Mesenteric fat pad (tissue), 1 donor: Measurements from ENCODE around the gene AQR. TPM values are rescaled to one million over a fixed set of nuclear protein-coding genes. Genes with fewer than 3 reads are reported as not detected.
"Not testable (repeated sequence)": the region's sequence is repeated elsewhere in the genome, so short reads cannot be mapped to it uniquely, and the experiment has no call there.

Experiments used
- DNase-seq: peaks from one replicate; pipeline ENCODE4 v3.0.0-alpha.2; 2020; ENCODE audit warnings: low spot score
- total RNA-seq: library from RNA; stranded (reverse); fragmentation: NEBNext Ultra II Directional; extraction: Animal tissue kit (Norgen Biotek cat#: 25700); gene quantifications from one replicate; pipeline ENCODE4 v1.2.1, GENCODE V29; 2021
- donor health status: DM: yes; HTN: yes; CAD: no.

The AQR gene
- total RNA-seq, 1 donor from 2014 or later: 31.5 TPM

- DNase-seq: no peak
Measured at GRCh38 chr15:34964277-34964676, 5.3 kb downstream of the AQR start.

GRCh38 chr15:34953851-34954250, 15.7 kb downstream of the AQR start:
- no peak for DNase-seq

- DNase-seq: no peak
Measured at GRCh38 chr15:34952481-34952880, 17.1 kb downstream of the AQR start.

- no peak for DNase-seq
Measured at GRCh38 chr15:34951993-34952392, 17.5 kb downstream of the AQR start.

- no peak for DNase-seq
Measured at GRCh38 chr15:34944936-34945335, 24.6 kb downstream of the AQR start.

- no peak for DNase-seq
Measured at GRCh38 chr15:34943711-34944110, 25.8 kb downstream of the AQR start.

- not testable (repeated sequence) for DNase-seq
Measured at GRCh38 chr15:34943264-34943663, 26.3 kb downstream of the AQR start.

GRCh38 chr15:34942363-34942762, 27.2 kb downstream of the AQR start:
- no peak for DNase-seq

- no peak for DNase-seq
Measured at GRCh38 chr15:34941831-34942230, 27.7 kb downstream of the AQR start.

- no peak for DNase-seq
Measured at GRCh38 chr15:34941185-34941698, 28.3 kb downstream of the AQR start.

GRCh38 chr15:34933432-34933975, 36.0 kb downstream of the AQR start:
- no peak for DNase-seq

- DNase-seq: not testable (repeated sequence)
Measured at GRCh38 chr15:34928349-34928748, 41.2 kb downstream of the AQR start.

GRCh38 chr15:34927726-34928125, 41.8 kb downstream of the AQR start:
- no peak for DNase-seq

GRCh38 chr15:34914317-34914716, 55.2 kb downstream of the AQR start:
- DNase-seq: no peak

GRCh38 chr15:34905047-34905446, 64.5 kb downstream of the AQR start:
- no peak for DNase-seq

- no peak for DNase-seq
Measured at GRCh38 chr15:34904527-34904926, 65.0 kb downstream of the AQR start.

GRCh38 chr15:34900748-34901147, 68.8 kb downstream of the AQR start:
- DNase-seq: no peak

- DNase-seq: no peak
Measured at GRCh38 chr15:34896183-34896582, 73.4 kb downstream of the AQR start.

- DNase-seq: no peak
Measured at GRCh38 chr15:34893967-34894366, 75.6 kb downstream of the AQR start.

GRCh38 chr15:34892963-34893591, 76.5 kb downstream of the AQR start:
- DNase-seq: no peak

GRCh38 chr15:34890424-34890823, 79.1 kb downstream of the AQR start:
- DNase-seq: no peak

GRCh38 chr15:34889476-34889875, 80.1 kb downstream of the AQR start:
- no peak for DNase-seq

- no peak for DNase-seq
Measured at GRCh38 chr15:34886134-34886533, 83.4 kb downstream of the AQR start.
